ENCODE measurements around the gene LRRC7. TPM values are rescaled to one million over a fixed set of nuclear protein-coding genes. Genes with fewer than 3 reads are reported as not detected.

LRRC7 gene
- total and polyA plus RNA-seq, 2 donors from 2014 or later, result 0.19 to 0.37 TPM

- DNase-seq (no peak), FAIRE-seq (no peak)
- Histone ChIP-seq H3K36me3 (ENCODE audit: control insufficient read depth in 2 of 3, insufficient read depth in 3 of 3, low read length in 3 of 3) (no peaks in the 10 kb centered on the region), H3K9ac (ENCODE audit: low read length in 3 of 3) (no peak overlapping the region), H3K4me3 (ENCODE audit: low read length in 3 of 3) (no peak overlapping the region), H3K27ac (ENCODE audit: low read depth in 2 of 2, low read length in 2 of 2) (no peak overlapping the region), H3K27me3 (ENCODE audit: control insufficient read depth, insufficient read depth, low read length) (no peaks in the 10 kb centered on the region), H3K4me1 (ENCODE audit: control insufficient read depth in 2 of 3, insufficient read depth in 2 of 3, low read depth in 1 of 3, low read length in 3 of 3) (no peaks in the 10 kb centered on the region), H3K9me3 (ENCODE audit: control insufficient read depth in 2 of 3, insufficient read depth in 1 of 3, low read length in 3 of 3) (no peaks in the 10 kb centered on the region)
- intact Hi-C loops (cut with DNase I), result no loop called here
- TF ChIP-seq CTCF (IDR thresholded peaks at IDR 0.05; ENCODE audit: borderline replicate concordance, extremely low read depth, insufficient read depth), result no peak
These were observed 19.7 kb downstream of the LRRC7 start for GRCh38 chr1:69587391-69587790.

DNA sequence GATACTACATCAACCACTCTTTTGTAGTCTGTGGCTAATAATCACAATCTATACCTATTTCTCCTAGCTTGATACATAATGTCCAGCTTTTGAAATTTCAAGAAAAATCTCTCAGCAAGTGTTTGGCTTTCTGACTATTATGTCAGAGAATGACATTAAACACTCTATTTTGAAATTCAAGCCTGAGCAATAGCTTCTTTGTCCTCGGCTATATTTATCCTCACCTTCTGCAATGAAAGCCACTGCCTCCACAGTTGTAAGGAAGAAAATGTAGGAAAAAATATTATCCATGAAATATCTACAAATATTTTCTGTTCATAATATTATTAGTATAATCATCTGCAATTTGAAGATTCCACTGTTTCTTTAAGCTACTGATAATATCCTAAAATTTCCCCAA, 22.1 kb downstream of the LRRC7 start:
- Histone ChIP-seq H3K27me3 (ENCODE audit: control insufficient read depth, insufficient read depth, low read length) (no peaks in the 10 kb centered on the region), H3K4me1 (ENCODE audit: control insufficient read depth in 2 of 3, insufficient read depth in 2 of 3, low read depth in 1 of 3, low read length in 3 of 3) (no peaks in the 10 kb centered on the region), H3K27ac (ENCODE audit: low read depth in 2 of 2, low read length in 2 of 2) (no peak overlapping the region), H3K9me3 (ENCODE audit: control insufficient read depth in 2 of 3, insufficient read depth in 1 of 3, low read length in 3 of 3) (no peaks in the 10 kb centered on the region), H3K9ac (ENCODE audit: low read length in 3 of 3) (no peak overlapping the region), H3K36me3 (ENCODE audit: control insufficient read depth in 2 of 3, insufficient read depth in 3 of 3, low read length in 3 of 3) (no peaks in the 10 kb centered on the region), H3K4me3 (ENCODE audit: low read length in 3 of 3) (no peak overlapping the region)
- DNase-seq, result no peak
- FAIRE-seq, result no peak
- intact Hi-C loops (cut with DNase I), result no loop called here
- no peak for TF ChIP-seq CTCF (IDR thresholded peaks at IDR 0.05; ENCODE audit: borderline replicate concordance, extremely low read depth, insufficient read depth)

- DNase-seq (no peak), FAIRE-seq (no peak)
- Histone ChIP-seq H3K27ac (ENCODE audit: low read depth in 2 of 2, low read length in 2 of 2) (no peak overlapping the region), H3K9me3 (ENCODE audit: control insufficient read depth in 2 of 3, insufficient read depth in 1 of 3, low read length in 3 of 3) (no peaks in the 10 kb centered on the region), H3K36me3 (ENCODE audit: control insufficient read depth in 2 of 3, insufficient read depth in 3 of 3, low read length in 3 of 3) (no peaks in the 10 kb centered on the region), H3K9ac (ENCODE audit: low read length in 3 of 3) (no peak overlapping the region), H3K4me1 (ENCODE audit: control insufficient read depth in 2 of 3, insufficient read depth in 2 of 3, low read depth in 1 of 3, low read length in 3 of 3) (no peaks in the 10 kb centered on the region), H3K4me3 (ENCODE audit: low read length in 3 of 3) (no peak overlapping the region), H3K27me3 (ENCODE audit: control insufficient read depth, insufficient read depth, low read length) (no peaks in the 10 kb centered on the region)
- intact Hi-C loops (cut with DNase I), result no loop called here
- no peak for TF ChIP-seq CTCF (IDR thresholded peaks at IDR 0.05; ENCODE audit: borderline replicate concordance, extremely low read depth, insufficient read depth)
These were observed 24.6 kb downstream of the LRRC7 start for GRCh38 chr1:69592341-69592740.

DNA sequence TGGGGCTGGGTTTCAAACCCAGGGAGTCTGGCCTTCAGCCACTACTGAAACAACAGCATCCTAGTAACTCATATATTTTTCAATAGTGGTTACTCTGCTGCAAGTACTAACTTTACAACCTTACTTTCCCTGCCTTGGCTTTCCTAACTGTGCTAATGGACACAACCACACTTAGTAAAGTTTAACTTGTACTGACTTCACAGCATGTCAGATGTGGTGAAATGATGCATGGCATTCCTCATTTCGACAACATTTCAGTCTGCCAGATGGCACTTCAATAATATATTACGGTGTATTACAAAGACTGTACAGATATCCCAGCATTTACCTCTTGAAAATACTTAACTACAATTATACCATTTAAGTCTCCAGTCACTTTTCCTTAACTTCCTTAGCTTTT, 27.8 kb downstream of the LRRC7 start:
- intact Hi-C loops (cut with DNase I), result no loop called here
- Histone ChIP-seq H3K27me3 (ENCODE audit: control insufficient read depth, insufficient read depth, low read length) (no peaks in the 10 kb centered on the region), H3K4me3 (ENCODE audit: low read length in 3 of 3) (no peak overlapping the region), H3K36me3 (ENCODE audit: control insufficient read depth in 2 of 3, insufficient read depth in 3 of 3, low read length in 3 of 3) (no peaks in the 10 kb centered on the region), H3K27ac (ENCODE audit: low read depth in 2 of 2, low read length in 2 of 2) (no peak overlapping the region), H3K9me3 (ENCODE audit: control insufficient read depth in 2 of 3, insufficient read depth in 1 of 3, low read length in 3 of 3) (no peaks in the 10 kb centered on the region), H3K4me1 (ENCODE audit: control insufficient read depth in 2 of 3, insufficient read depth in 2 of 3, low read depth in 1 of 3, low read length in 3 of 3) (no peaks in the 10 kb centered on the region), H3K9ac (ENCODE audit: low read length in 3 of 3) (no peak overlapping the region)
- FAIRE-seq, result no peak
- TF ChIP-seq CTCF (IDR thresholded peaks at IDR 0.05; ENCODE audit: borderline replicate concordance, extremely low read depth, insufficient read depth), result no peak
- peak in 1 of 5 donors; percentile 14 for DNase-seq
